ENCODE measurements around the gene COL5A1.
"Not testable (repeated sequence)": the region's sequence is repeated elsewhere in the genome, so short reads cannot be mapped to it uniquely, and the experiment has no call there.

Gene COL5A1

GRCh38 chr9:134640506-134641172 lies 964 bp upstream of the COL5A1 start:
- no peak for DNase-seq (ENCODE audit: low spot score)

- no peak for DNase-seq (ENCODE audit: low spot score)
Measured at GRCh38 chr9:134641990-134642384, 384 bp downstream of the COL5A1 start.

GRCh38 chr9:134642385-134643181 lies 980 bp downstream of the COL5A1 start:
- DNase-seq (ENCODE audit: low spot score), result no peak

- no peak for DNase-seq (ENCODE audit: low spot score)
Measured at GRCh38 chr9:134643222-134643671, 1.6 kb downstream of the COL5A1 start.

- DNase-seq (ENCODE audit: low spot score), result not testable (repeated sequence)
Measured at GRCh38 chr9:134644401-134644724, 2.8 kb downstream of the COL5A1 start.

- DNase-seq (ENCODE audit: low spot score), result no peak
Measured at GRCh38 chr9:134644725-134645606, 3.4 kb downstream of the COL5A1 start.

- no peak for DNase-seq (ENCODE audit: low spot score)
Measured at GRCh38 chr9:134645607-134646365, 4.2 kb downstream of the COL5A1 start.

- DNase-seq (ENCODE audit: low spot score), result no peak
Measured at GRCh38 chr9:134647359-134648080, 5.9 kb downstream of the COL5A1 start.

GRCh38 chr9:134648701-134649530 lies 7.3 kb downstream of the COL5A1 start:
- no peak for DNase-seq (ENCODE audit: low spot score)

- no peak for DNase-seq (ENCODE audit: low spot score)
Measured at GRCh38 chr9:134650431-134651190, 9.0 kb downstream of the COL5A1 start.

GRCh38 chr9:134651226-134651905 lies 9.8 kb downstream of the COL5A1 start:
- no peak for DNase-seq (ENCODE audit: low spot score)

- no peak for DNase-seq (ENCODE audit: low spot score)
Measured at GRCh38 chr9:134652291-134653225, 11.0 kb downstream of the COL5A1 start.

- no peak for DNase-seq (ENCODE audit: low spot score)
Measured at GRCh38 chr9:134653259-134654009, 11.8 kb downstream of the COL5A1 start.

- no peak for DNase-seq (ENCODE audit: low spot score)
Measured at GRCh38 chr9:134655101-134655500, 13.5 kb downstream of the COL5A1 start.

- DNase-seq (ENCODE audit: low spot score), result no peak
Measured at GRCh38 chr9:134655586-134656333, 14.2 kb downstream of the COL5A1 start.

- DNase-seq (ENCODE audit: low spot score), result no peak
Measured at GRCh38 chr9:134656334-134657006, 14.9 kb downstream of the COL5A1 start.
